ENCODE measurements around the gene PRDM16. TPM values are rescaled to one million over a fixed set of nuclear protein-coding genes. Genes with fewer than 3 reads are reported as not detected.

PRDM16 gene
- total and polyA plus RNA-seq, 2 of the 8 experiments (the other 6 are each of a cell fraction or from before 2014, with no cell fraction given): 0.39 to 0.43 TPM

DNA sequence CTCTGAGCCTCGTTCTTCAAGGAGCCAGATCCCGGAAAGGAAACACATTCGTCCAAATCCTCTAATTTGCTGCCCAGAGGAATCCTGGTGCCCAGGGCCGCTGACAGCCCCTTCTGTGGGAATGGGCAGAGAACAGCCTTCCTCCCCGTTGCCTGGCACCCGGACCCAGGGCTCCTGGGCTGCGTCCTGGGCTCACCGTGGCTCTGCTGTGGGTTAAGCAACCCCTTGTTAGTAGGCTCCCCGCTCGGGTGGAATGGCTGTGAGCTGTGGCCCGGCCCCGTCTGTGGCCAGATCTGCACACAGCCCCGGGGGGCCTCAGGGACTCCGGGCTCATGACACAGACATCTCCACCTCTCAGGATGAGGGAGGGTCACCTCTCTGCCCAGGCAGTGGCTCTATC is 262.6 kb downstream of the PRDM16 start (continued):
- TF ChIP-seq CREB1 (IDR thresholded peaks at IDR 0.05): no peak
- no peak for TF ChIP-seq ATF2 (IDR thresholded peaks at IDR 0.05; ENCODE audit: low read length)
- no peak for TF ChIP-seq SRF (IDR thresholded peaks at IDR 0.05; ENCODE audit: low read depth, low read length)
- TF ChIP-seq SIN3A (conservative IDR thresholded peaks at IDR 0.05 in 1 of 2, IDR thresholded peaks at IDR 0.05 in 1 of 2; ENCODE audit: low read depth in 1 of 2, low read length in 2 of 2): no peak

Data from H1 (cell line).